Vagina (tissue), 2 donors: ENCODE measurements around the gene TRIO.

Source experiments
- CTCF ChIP-seq, 3 experiments: fragments of 450-650 bp in 2 of 3; fragments of 200-600 bp in 1 of 3; sonication (generic) in 1 of 3; IDR thresholded peaks; one replicate each; pipeline ENCODE4 v1.5.1; 2017 to 2019; ENCODE audit warnings: antibody characterized with exemption in 3 of 3, mild to moderate bottlenecking in 2 of 3, moderate library complexity in 2 of 3
- POLR2A ChIP-seq, 2 donors: fragments of 450-650 bp; IDR thresholded peaks; one replicate each; pipeline ENCODE4 v1.6.1; 2017; ENCODE audit warnings: antibody characterized with exemption in 2 of 2, mild to moderate bottlenecking in 2 of 2, moderate library complexity in 2 of 2
- POLR2AphosphoS5 ChIP-seq, 2 donors: sonication (generic); formaldehyde crosslinking; IDR thresholded peaks; one replicate each; pipeline ENCODE4 v1.9.0; 2017; ENCODE audit warnings: antibody characterized with exemption in 2 of 2, mild to moderate bottlenecking in 2 of 2, low read depth in 1 of 2; ENCODE audit not compliant: insufficient read depth in 1 of 2

DNA sequence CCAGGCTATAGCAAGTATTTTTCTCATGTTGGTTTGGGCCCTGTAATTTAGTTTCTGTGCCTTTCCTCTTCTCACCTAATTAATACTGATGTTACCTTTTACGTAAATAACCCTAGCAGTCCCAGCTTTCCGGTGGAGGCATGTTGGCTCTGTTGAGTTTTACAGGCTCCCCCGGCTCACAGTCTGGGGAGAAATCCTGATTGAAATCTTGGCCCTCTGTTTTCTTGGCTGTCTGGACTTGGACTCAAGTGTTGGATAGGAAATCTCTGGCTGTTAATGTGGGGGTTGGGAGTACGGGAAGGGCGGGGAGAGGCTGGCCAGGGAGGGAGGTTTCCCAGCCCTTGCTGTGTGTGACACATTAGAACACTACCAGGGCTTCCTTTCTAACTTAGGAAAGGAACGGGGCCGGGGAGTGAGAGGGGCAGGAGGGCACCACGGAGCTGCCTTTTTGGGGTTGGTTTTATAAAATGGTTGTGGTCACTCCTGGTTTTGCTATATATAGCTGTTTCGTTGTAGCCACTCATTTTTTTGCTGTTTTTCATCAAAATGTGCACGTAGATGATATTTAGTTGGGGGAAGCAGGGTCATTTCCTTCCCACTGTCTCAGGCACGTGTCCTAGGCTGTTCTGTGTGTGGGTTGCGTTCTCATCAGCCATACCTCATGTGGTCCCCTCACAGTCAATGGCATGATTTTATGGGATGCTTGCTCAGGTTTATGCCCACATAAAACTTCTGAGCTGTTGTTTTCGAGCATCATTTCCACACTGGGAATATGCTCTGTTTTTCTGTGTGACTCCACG is 11.0 kb downstream of the TRIO start:
- TF ChIP-seq POLR2A (IDR thresholded peaks at IDR 0.05) (no peak), CTCF (IDR thresholded peaks at IDR 0.05) (no peak), POLR2AphosphoS5 (IDR thresholded peaks at IDR 0.05; ENCODE audit: insufficient read depth in 1 of 2, low read depth in 1 of 2) (peak in 1 of 2 donors; percentile 66)
